PC-9 (cell line): ENCODE data around the gene C16orf82. TPM values are rescaled to one million over a fixed set of nuclear protein-coding genes. Genes with fewer than 3 reads are reported as not detected.

ENCODE experiments used
- BruUV-seq: library from RNA; stranded (reverse); fragments of 400-500 nt; replicated peaks from 2 replicates; lab custom pipeline; 2021; lab: Mats Ljungman, UMichigan
- CTCF ChIA-PET: fragments of 300-600 bp; sonication (Branson Sonifier 250); formaldehyde crosslinking; loops from one replicate; lab custom pipeline; 2022; ENCODE audit warnings: antibody characterized with exemption; lab: Charles Lee
- POLR2A ChIA-PET: fragments of 300-600 bp; sonication (Branson Sonifier 250); formaldehyde crosslinking; loops from one replicate; lab custom pipeline; 2022; ENCODE audit warnings: antibody characterized with exemption; ENCODE audit not compliant: unreplicated experiment; lab: Charles Lee
- DNase-seq, 2 experiments: peaks; one replicate each; pipeline versions ENCODE4 v3.0.0 to v3.0.0-alpha.2; 2015 to 2022; ENCODE audit warnings: mixed read lengths in 1 of 2
- H2AFZ ChIP-seq: fragments of 200-600 bp; sonication (generic); 2 replicates; pipeline ENCODE4 v1.8.1; 2017; ENCODE audit warnings: antibody characterized with exemption
- H3F3A ChIP-seq: fragments of 200-600 bp; sonication (generic); 2 replicates; pipeline ENCODE4 v1.8.1; 2017; ENCODE audit warnings: antibody characterized with exemption, mild to moderate bottlenecking, low read depth; ENCODE audit not compliant: insufficient read depth
- H3K27ac ChIP-seq: fragments of 200-600 bp; sonication (generic); 2 replicates; pipeline ENCODE4 v1.6.1; 2016; ENCODE audit warnings: mixed run types
- H3K27me3 ChIP-seq: fragments of 200-600 bp; sonication (generic); 2 replicates; pipeline ENCODE4 v1.6.1; 2016; ENCODE audit warnings: low read depth, mixed run types; ENCODE audit not compliant: insufficient read depth
- H3K36me3 ChIP-seq: fragments of 200-600 bp; sonication (generic); 2 replicates; pipeline ENCODE4 v1.6.1; 2016; ENCODE audit warnings: low read depth, mixed run types
- H3K4me1 ChIP-seq: fragments of 200-600 bp; sonication (generic); replicated peaks from 2 replicates; pipeline ENCODE4 v1.6.1; 2016; ENCODE audit warnings: mixed run types; ENCODE audit not compliant: insufficient read depth
- H3K4me2 ChIP-seq: fragments of 200-600 bp; sonication (generic); 2 replicates; pipeline ENCODE4 v1.6.1; 2017; ENCODE audit warnings: mixed run types
- H3K4me3 ChIP-seq: fragments of 200-600 bp; sonication (generic); 2 replicates; pipeline ENCODE4 v1.6.1; 2016; ENCODE audit warnings: mixed run types
- H3K79me2 ChIP-seq: fragments of 200-600 bp; sonication (generic); 2 replicates; pipeline ENCODE4 v1.6.1; 2017; ENCODE audit warnings: low read depth, mixed run types
- H3K9me2 ChIP-seq: fragments of 200-600 bp; sonication (generic); 2 replicates; pipeline ENCODE4 v1.8.1; 2017; ENCODE audit warnings: mild to moderate bottlenecking; ENCODE audit not compliant: insufficient read depth
- H3K9me3 ChIP-seq: fragments of 200-600 bp; sonication (generic); 2 replicates; pipeline ENCODE4 v1.8.1; 2016; ENCODE audit warnings: low read depth; ENCODE audit not compliant: insufficient read depth
- H4K20me1 ChIP-seq: fragments of 200-600 bp; sonication (generic); 2 replicates; pipeline ENCODE4 v1.8.1; 2017; ENCODE audit not compliant: insufficient read depth
- CTCF ChIP-seq: fragments of 200-600 bp; sonication (generic); conservative IDR thresholded peaks from 2 replicates; pipeline ENCODE4 v1.6.1; 2017; ENCODE audit warnings: mixed run types, antibody characterized with exemption, mild to moderate bottlenecking, moderate library complexity
- EZH2 ChIP-seq: fragments of 200-600 bp; sonication (generic); IDR thresholded peaks from 2 replicates; pipeline ENCODE4 v1.8.0; 2017; ENCODE audit warnings: antibody characterized with exemption, low read depth
- intact Hi-C: fragments of 100-400 bp; cut with micrococcal nuclease; formaldehyde crosslinking; loops from one replicate; pipeline ENCODE4 v1.10.0; 2022; ENCODE audit not compliant: unreplicated experiment
- total RNA-seq: library from RNA; stranded (reverse); gene quantifications from 2 replicates; pipeline ENCODE4 v1.2.3, GENCODE V29; 2021

The C16orf82 gene
- total RNA-seq, 1 experiment from 2014 or later: not detected

DNA sequence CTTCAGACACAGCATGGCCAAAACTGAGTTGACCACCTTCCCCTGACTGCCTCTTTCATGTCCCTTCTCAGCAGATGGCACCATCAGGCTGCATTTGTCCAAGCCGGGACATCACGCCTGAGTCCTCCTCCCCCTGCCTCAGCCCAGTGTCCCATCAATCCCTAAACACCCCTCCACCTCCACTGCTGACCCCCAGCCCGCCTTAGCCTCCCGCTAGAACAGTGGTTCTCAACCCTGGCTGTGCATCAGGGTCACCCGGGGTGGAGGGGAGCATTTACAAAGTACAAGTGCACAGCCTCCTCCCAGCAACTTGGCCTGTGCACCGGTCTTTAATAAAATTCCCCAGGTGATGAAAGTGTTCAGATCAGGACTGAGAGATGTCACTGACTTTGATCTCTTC is 4.0 kb downstream of the C16orf82 start:
- Histone ChIP-seq H2AFZ (no peak overlapping the region), H3K9me3 (no peaks in the 10 kb centered on the region), H3K9me2 (no peaks in the 10 kb centered on the region), H3K4me1 (no peaks in the 10 kb centered on the region), H4K20me1 (no peaks in the 10 kb centered on the region), H3K27ac (no peak overlapping the region), H3K79me2 (no peaks in the 10 kb centered on the region), H3K36me3 (no peaks in the 10 kb centered on the region), H3K4me2 (no peak overlapping the region), H3K4me3 (no peak overlapping the region), H3K27me3 (peaks cover 96% of the 10 kb centered on the region), H3F3A (no peaks in the 10 kb centered on the region)
- TF ChIP-seq EZH2: no peak
- no peak for TF ChIP-seq CTCF
- CTCF ChIA-PET: no interaction called here
- intact Hi-C loops: no loop called here
- DNase-seq: no peak
- BruUV-seq: no TSS peak
- POLR2A ChIA-PET: no interaction called here

- POLR2A ChIA-PET: no interaction called here
- intact Hi-C loops: no loop called here
Observed at GRCh38 chr16:27073733-27074132, 7.0 kb downstream of the C16orf82 start.

GRCh38 chr16:27080895-27081294 is 14.2 kb downstream of the C16orf82 start:
- TF ChIP-seq CTCF (peak; percentile 71), EZH2 (no peak)
- POLR2A ChIA-PET: no interaction called here
- no peaks in the 10 kb centered on the region for H3K36me3 ChIP-seq
- H2AFZ ChIP-seq: no peak overlapping the region
- H3K4me3 ChIP-seq: no peak overlapping the region
- no TSS peak for BruUV-seq
- H3K79me2 ChIP-seq: no peaks in the 10 kb centered on the region
- CTCF ChIA-PET: no interaction called here
- intact Hi-C loops: no loop called here
- no peak for DNase-seq
- no peak overlapping the region for H3K27ac ChIP-seq
- H4K20me1 ChIP-seq: no peaks in the 10 kb centered on the region
- H3K4me1 ChIP-seq: no peaks in the 10 kb centered on the region
- H3K27me3 ChIP-seq: peaks cover 72% of the 10 kb centered on the region
- H3K9me3 ChIP-seq: no peaks in the 10 kb centered on the region
- H3K9me2 ChIP-seq: no peaks in the 10 kb centered on the region
- no peaks in the 10 kb centered on the region for H3F3A ChIP-seq
- no peak overlapping the region for H3K4me2 ChIP-seq

More at GRCh38 chr16:27073733-27074132, 7.0 kb downstream of the C16orf82 start:
- TF ChIP-seq CTCF (no peak), EZH2 (no peak)
- Histone ChIP-seq H3K9me3 (no peaks in the 10 kb centered on the region), H3K9me2 (no peaks in the 10 kb centered on the region), H3K27ac (no peak overlapping the region), H3K79me2 (no peaks in the 10 kb centered on the region), H3K27me3 (peaks cover 73% of the 10 kb centered on the region), H3K4me3 (no peak overlapping the region), H4K20me1 (no peaks in the 10 kb centered on the region), H3F3A (no peaks in the 10 kb centered on the region), H3K4me1 (no peaks in the 10 kb centered on the region), H3K4me2 (no peak overlapping the region), H2AFZ (no peak overlapping the region), H3K36me3 (no peaks in the 10 kb centered on the region)
- CTCF ChIA-PET: interaction anchor here (0.6 kb wide), 1 partner anchor 327 kb away, joined by 3 read pairs; no protein-coding TSS in a partner anchor
- BruUV-seq: no TSS peak
- DNase-seq: no peak
